K562 (cell line): ENCODE results near the gene FHIT. TPM values are rescaled to one million over a fixed set of nuclear protein-coding genes. Genes with fewer than 3 reads are reported as not detected.
A peak's percentile ranks its signal among the peaks of the same experiment; 100 is the strongest.

Experiments
- ATAC-seq: fragments of 200-7000 bp; cut with Tn5 transposase; 3 replicates; pipeline ENCODE4 v1.9.1; 2020; ENCODE audit warnings: moderate library complexity
- BruUV-seq: library from RNA; stranded (reverse); fragments of 400-500 nt; replicated peaks from 2 replicates; lab custom pipeline; 2021; lab: Mats Ljungman, UMichigan
- CTCF ChIA-PET: fragments of 300-600 bp; formaldehyde crosslinking; extraction: SDS; loops from one replicate; lab custom pipeline; 2021; ENCODE audit warnings: low intra/inter-chr PET ratio; lab: Yijun Ruan, JAX
- POLR2A ChIA-PET: fragments of 300-600, 350-650 bp; sonication (Branson Sonifier 250); formaldehyde crosslinking; extraction: SDS; loops from one replicate; lab custom pipeline; 2021; ENCODE audit warnings: antibody characterized with exemption, inconsistent platforms; lab: Yijun Ruan, JAX
- DNase-seq, 4 experiments: peaks; one replicate each; pipeline versions ENCODE4 v3.0.0 to v3.0.0-alpha.2; 2011 to 2018; ENCODE audit warnings: low spot score in 3 of 4, mixed read lengths in 3 of 4; ENCODE audit errors: extremely low read depth in 1 of 4
- FAIRE-seq: peaks from 2 replicates; lab custom pipeline; 2011; peaks lifted over from hg19 to GRCh38; lab: Jason Lieb, UNC
- H2AFZ ChIP-seq: 2 replicates; pipeline ENCODE4 v1.6.0; 2011; ENCODE audit warnings: low read depth, low read length, control low read depth, inconsistent platforms
- H3K27ac ChIP-seq: fragments of 200-600 bp; 3 replicates; pipeline ENCODE4 v1.8.0; 2011; ENCODE audit warnings: low read depth, mild to moderate bottlenecking, control low read depth, inconsistent platforms, low read length, moderate library complexity, mixed read lengths; ENCODE audit errors: extremely low read depth
- H3K27me3 ChIP-seq, 2 experiments: fragments of 300-600 bp in 1 of 2; 2 replicates in 1 of 2; 3 replicates in 1 of 2; pipeline versions ENCODE4 v1.6.0 to v1.8.0; 2011; ENCODE audit warnings: inconsistent platforms in 2 of 2, low read length in 2 of 2, mild to moderate bottlenecking in 1 of 2, mixed read lengths in 1 of 2, moderate library complexity in 1 of 2; ENCODE audit not compliant: control insufficient read depth in 2 of 2, insufficient read depth in 2 of 2
- H3K36me3 ChIP-seq: fragments of 300-600 bp; 3 replicates; pipeline ENCODE4 v1.8.0; 2011; ENCODE audit warnings: mild to moderate bottlenecking, low read length, inconsistent platforms; ENCODE audit not compliant: control insufficient read depth, insufficient read depth
- H3K4me1 ChIP-seq, 2 experiments: fragments of 200-600 bp in 1 of 2; replicated peaks in 1 of 2; 2 replicates in 1 of 2; 3 replicates in 1 of 2; pipeline versions ENCODE4 v1.5.1 to v1.8.0; 2011; ENCODE audit warnings: inconsistent platforms in 2 of 2, low read length in 2 of 2, mild to moderate bottlenecking in 1 of 2, mixed read lengths in 1 of 2, moderate library complexity in 1 of 2; ENCODE audit not compliant: control insufficient read depth in 2 of 2, insufficient read depth in 2 of 2
- H3K4me2 ChIP-seq: 2 replicates; pipeline ENCODE4 v1.6.1; 2011; ENCODE audit warnings: low read length, control low read depth, inconsistent platforms, mixed read lengths; ENCODE audit not compliant: insufficient read depth
- H3K4me3 ChIP-seq: fragments of 200-600 bp; sonication (generic), shearing (Covaris generic); 2 replicates; pipeline ENCODE4 v1.5.1; 2016; ENCODE audit warnings: control low read depth, inconsistent platforms
- H3K79me2 ChIP-seq: fragments of 200-600 bp; 3 replicates; pipeline ENCODE4 v1.8.0; 2011; ENCODE audit warnings: low read length, inconsistent platforms; ENCODE audit not compliant: control insufficient read depth, insufficient read depth
- H3K9ac ChIP-seq, 2 experiments: 2 replicates each; pipeline versions ENCODE4 v1.6.0 to v1.6.1; 2011; ENCODE audit warnings: low read depth in 2 of 2, low read length in 2 of 2, control low read depth in 1 of 2, inconsistent platforms in 1 of 2, mild to moderate bottlenecking in 1 of 2, mixed read lengths in 1 of 2; ENCODE audit not compliant: insufficient read depth in 1 of 2
- H3K9me1 ChIP-seq: one replicate; pipeline ENCODE4 v1.6.0; 2011; ENCODE audit warnings: inconsistent platforms, mild to moderate bottlenecking, low read length, moderate library complexity; ENCODE audit not compliant: control insufficient read depth, insufficient read depth
- H3K9me3 ChIP-seq: replicated peaks from 2 replicates; pipeline ENCODE4 v1.5.1; 2011; ENCODE audit warnings: low read depth, low read length, inconsistent platforms; ENCODE audit not compliant: control insufficient read depth, insufficient read depth
- H4K20me1 ChIP-seq: replicated peaks from 2 replicates; pipeline ENCODE4 v1.6.1; 2011; ENCODE audit warnings: low read length, inconsistent platforms, mixed read lengths; ENCODE audit not compliant: control insufficient read depth, insufficient read depth
- C11orf30 ChIP-seq: fragments of 450-650 bp; IDR thresholded peaks from 2 replicates; pipeline ENCODE4 v1.6.1; 2016; ENCODE audit warnings: low read depth, mild to moderate bottlenecking
- CTCF ChIP-seq, 3 experiments: IDR thresholded peaks in 2 of 3; conservative IDR thresholded peaks in 1 of 3; 2 replicates each; pipeline ENCODE4 v1.5.1; 2011 to 2012; ENCODE audit warnings: low read length in 3 of 3, mild to moderate bottlenecking in 3 of 3, control low read depth in 2 of 3, improper control_type of control experiment in 1 of 3, inconsistent platforms in 1 of 3, low read depth in 1 of 3, mixed read lengths in 1 of 3, moderate library complexity in 1 of 3; ENCODE audit not compliant: insufficient read depth in 2 of 3
- E2F3 ChIP-seq: fragments of 250-450 bp; sonication (Bioruptor Pico); IDR thresholded peaks from 2 replicates; pipeline ENCODE4 v1.4.0; 2020; ENCODE audit warnings: mild to moderate bottlenecking
- GATAD2A ChIP-seq: fragments of 450-650 bp; IDR thresholded peaks from 2 replicates; pipeline ENCODE4 v1.6.1; 2017
- KHSRP ChIP-seq: fragments of 450-650 bp; IDR thresholded peaks from 2 replicates; pipeline ENCODE4 v1.6.1; 2017
- MBD2 ChIP-seq: sonication (generic); IDR thresholded peaks from 2 replicates; pipeline ENCODE4 v1.6.1; 2016; ENCODE audit warnings: low read depth, borderline replicate concordance
- PREB ChIP-seq: sonication (generic); formaldehyde crosslinking; IDR thresholded peaks from 2 replicates; pipeline ENCODE4 v1.8.1; 2023; ENCODE audit warnings: mild to moderate bottlenecking, missing genetic modification reagents
- SPI1 ChIP-seq: IDR thresholded peaks from 2 replicates; pipeline ENCODE4 v1.6.1; 2011; ENCODE audit warnings: low read depth, low read length, control low read depth, borderline replicate concordance
- TAF1 ChIP-seq: IDR thresholded peaks from 2 replicates; pipeline ENCODE4 v1.6.1; 2011; ENCODE audit warnings: mild to moderate bottlenecking, low read length, moderate library complexity; ENCODE audit not compliant: insufficient read depth, control insufficient read depth, severe bottlenecking; ENCODE audit errors: extremely low read depth
- XRCC4 ChIP-seq: IDR thresholded peaks from one replicate; pipeline ENCODE4 v1.6.1; 2011; ENCODE audit not compliant: insufficient read depth, insufficient read length; ENCODE audit errors: extremely low read depth
- ZNF274 ChIP-seq: IDR thresholded peaks from 2 replicates; pipeline ENCODE4 v1.6.1; 2011; ENCODE audit warnings: low read depth, mild to moderate bottlenecking, low read length, moderate library complexity, borderline replicate concordance
- ZNF57 ChIP-seq: fragments of 450-650 bp; formaldehyde crosslinking; IDR thresholded peaks from 2 replicates; pipeline ENCODE4 v1.4.0; 2020; ENCODE audit warnings: mild to moderate bottlenecking, moderate library complexity
- WGBS: fragments of 100-300 bp; shearing (Covaris generic); methylation state at CpG from one replicate; pipeline ENCODE4 v1.1.6; 2016; ENCODE audit warnings: low coverage, mixed read lengths; ENCODE audit not compliant: insufficient coverage; ENCODE audit errors: missing lambda C conversion rate; 5-methylcytosine and 5-hydroxymethylcytosine counted together
- in situ Hi-C: fragments of 300-500 bp; cut with MboI; formaldehyde crosslinking; loops from 4 replicates; pipeline ENCODE4 v1.15.0; 2018; ENCODE audit warnings: inconsistent platforms, mixed read lengths
- intact Hi-C: fragments of 100-400 bp; cut with micrococcal nuclease; formaldehyde crosslinking; loops from 2 replicates; pipeline ENCODE4 v1.14.2; 2022
- polyA plus RNA-seq, 8 experiments: library from polyadenylated mRNA; depleted of rRNA in 4 of 8; stranded (reverse) in 5 of 8; unstranded in 3 of 8; fragments of >200 nt; fragmentation: Nextera tagmentation in 2 of 8; fragmentation: Illumina TruSeq in 1 of 8; extraction: Ambion mirVana in 2 of 8; extraction: Trizol in 1 of 8; gene quantifications; 2 replicates each; pipeline versions ENCODE4 v1.2.1 to v1.2.3, GENCODE V29; 2011 to 2014; ENCODE audit warnings: inconsistent platforms in 1 of 8, missing spikeins in 1 of 8
- total RNA-seq, 7 experiments: library from RNA; depleted of rRNA in 6 of 7; stranded (reverse); fragments of >200 nt in 6 of 7; fragmentation: Illumina TruSeq in 2 of 7; extraction: Trizol in 2 of 7; gene quantifications; 2 replicates each; pipeline versions ENCODE4 v1.2.1 to v1.2.3, GENCODE V29; 2011 to 2021; ENCODE audit warnings: low replicate concordance in 1 of 7
- TF ChIP-seq, protein P1 (sequence below): fragments of 450-650 bp; IDR thresholded peaks from 2 replicates; pipeline ENCODE4 v1.6.1; 2016; ENCODE audit warnings: low read depth

Gene FHIT
- total and polyA plus RNA-seq, 9 of the 15 experiments (the other 6 are each of a cell fraction or from before 2014, with no cell fraction given), result 1.7 to 9.1 (median 4.3) TPM

DNA sequence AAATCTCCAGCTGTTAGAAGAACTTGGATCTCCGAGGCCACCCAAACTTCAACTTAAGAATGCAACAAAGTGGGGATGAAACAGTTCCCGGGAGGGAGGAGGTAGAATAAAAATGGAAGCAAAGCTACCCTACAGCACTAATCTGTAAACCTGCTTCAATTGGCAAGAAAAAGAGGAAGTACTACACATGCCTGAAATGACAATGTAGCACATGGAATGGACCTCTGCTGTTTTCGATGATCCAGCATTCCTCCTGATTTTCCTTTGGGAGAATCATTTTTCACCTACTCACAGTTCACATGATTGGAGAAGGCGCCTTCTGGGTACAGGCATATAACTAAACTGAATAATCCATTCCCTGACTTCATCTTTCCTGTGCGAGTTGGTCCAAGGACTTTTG is 1081.5 kb downstream of the FHIT start:
- ATAC-seq (no peak), FAIRE-seq (no peak), DNase-seq (no peak)
- Histone ChIP-seq H4K20me1 (no peaks in the 10 kb centered on the region), H3K9me3 (no peaks in the 10 kb centered on the region), H3K36me3 (no peaks in the 10 kb centered on the region), H3K4me2 (no peak overlapping the region), H3K79me2 (no peaks in the 10 kb centered on the region), H3K9me1 (no peaks in the 10 kb centered on the region), H3K4me3 (no peak overlapping the region), H3K27ac (no peak overlapping the region), H3K9ac (no peak overlapping the region), H3K27me3 (no peaks in the 10 kb centered on the region), H2AFZ (no peak overlapping the region), H3K4me1 (no peaks in the 10 kb centered on the region; a peak in 1 of 5 replicates)
- ChIA-PET CTCF (no interaction called here), POLR2A (interaction anchor here (0.6 kb wide), 1 partner anchor 16 kb away, joined by 3 read pairs; no protein-coding TSS in a partner anchor)
- WGBS, result 72% methylated on average over 4 of the region's 5 CpGs
- intact Hi-C loops, result no loop called here
- no TSS peak for BruUV-seq
- in situ Hi-C loops, result no loop called here
- TF ChIP-seq KHSRP, result no peak
- no peak for TF ChIP-seq GATAD2A
- TF ChIP-seq XRCC4, result no peak
- TF ChIP-seq ZNF274, result no peak
- TF ChIP-seq, protein P1, sequence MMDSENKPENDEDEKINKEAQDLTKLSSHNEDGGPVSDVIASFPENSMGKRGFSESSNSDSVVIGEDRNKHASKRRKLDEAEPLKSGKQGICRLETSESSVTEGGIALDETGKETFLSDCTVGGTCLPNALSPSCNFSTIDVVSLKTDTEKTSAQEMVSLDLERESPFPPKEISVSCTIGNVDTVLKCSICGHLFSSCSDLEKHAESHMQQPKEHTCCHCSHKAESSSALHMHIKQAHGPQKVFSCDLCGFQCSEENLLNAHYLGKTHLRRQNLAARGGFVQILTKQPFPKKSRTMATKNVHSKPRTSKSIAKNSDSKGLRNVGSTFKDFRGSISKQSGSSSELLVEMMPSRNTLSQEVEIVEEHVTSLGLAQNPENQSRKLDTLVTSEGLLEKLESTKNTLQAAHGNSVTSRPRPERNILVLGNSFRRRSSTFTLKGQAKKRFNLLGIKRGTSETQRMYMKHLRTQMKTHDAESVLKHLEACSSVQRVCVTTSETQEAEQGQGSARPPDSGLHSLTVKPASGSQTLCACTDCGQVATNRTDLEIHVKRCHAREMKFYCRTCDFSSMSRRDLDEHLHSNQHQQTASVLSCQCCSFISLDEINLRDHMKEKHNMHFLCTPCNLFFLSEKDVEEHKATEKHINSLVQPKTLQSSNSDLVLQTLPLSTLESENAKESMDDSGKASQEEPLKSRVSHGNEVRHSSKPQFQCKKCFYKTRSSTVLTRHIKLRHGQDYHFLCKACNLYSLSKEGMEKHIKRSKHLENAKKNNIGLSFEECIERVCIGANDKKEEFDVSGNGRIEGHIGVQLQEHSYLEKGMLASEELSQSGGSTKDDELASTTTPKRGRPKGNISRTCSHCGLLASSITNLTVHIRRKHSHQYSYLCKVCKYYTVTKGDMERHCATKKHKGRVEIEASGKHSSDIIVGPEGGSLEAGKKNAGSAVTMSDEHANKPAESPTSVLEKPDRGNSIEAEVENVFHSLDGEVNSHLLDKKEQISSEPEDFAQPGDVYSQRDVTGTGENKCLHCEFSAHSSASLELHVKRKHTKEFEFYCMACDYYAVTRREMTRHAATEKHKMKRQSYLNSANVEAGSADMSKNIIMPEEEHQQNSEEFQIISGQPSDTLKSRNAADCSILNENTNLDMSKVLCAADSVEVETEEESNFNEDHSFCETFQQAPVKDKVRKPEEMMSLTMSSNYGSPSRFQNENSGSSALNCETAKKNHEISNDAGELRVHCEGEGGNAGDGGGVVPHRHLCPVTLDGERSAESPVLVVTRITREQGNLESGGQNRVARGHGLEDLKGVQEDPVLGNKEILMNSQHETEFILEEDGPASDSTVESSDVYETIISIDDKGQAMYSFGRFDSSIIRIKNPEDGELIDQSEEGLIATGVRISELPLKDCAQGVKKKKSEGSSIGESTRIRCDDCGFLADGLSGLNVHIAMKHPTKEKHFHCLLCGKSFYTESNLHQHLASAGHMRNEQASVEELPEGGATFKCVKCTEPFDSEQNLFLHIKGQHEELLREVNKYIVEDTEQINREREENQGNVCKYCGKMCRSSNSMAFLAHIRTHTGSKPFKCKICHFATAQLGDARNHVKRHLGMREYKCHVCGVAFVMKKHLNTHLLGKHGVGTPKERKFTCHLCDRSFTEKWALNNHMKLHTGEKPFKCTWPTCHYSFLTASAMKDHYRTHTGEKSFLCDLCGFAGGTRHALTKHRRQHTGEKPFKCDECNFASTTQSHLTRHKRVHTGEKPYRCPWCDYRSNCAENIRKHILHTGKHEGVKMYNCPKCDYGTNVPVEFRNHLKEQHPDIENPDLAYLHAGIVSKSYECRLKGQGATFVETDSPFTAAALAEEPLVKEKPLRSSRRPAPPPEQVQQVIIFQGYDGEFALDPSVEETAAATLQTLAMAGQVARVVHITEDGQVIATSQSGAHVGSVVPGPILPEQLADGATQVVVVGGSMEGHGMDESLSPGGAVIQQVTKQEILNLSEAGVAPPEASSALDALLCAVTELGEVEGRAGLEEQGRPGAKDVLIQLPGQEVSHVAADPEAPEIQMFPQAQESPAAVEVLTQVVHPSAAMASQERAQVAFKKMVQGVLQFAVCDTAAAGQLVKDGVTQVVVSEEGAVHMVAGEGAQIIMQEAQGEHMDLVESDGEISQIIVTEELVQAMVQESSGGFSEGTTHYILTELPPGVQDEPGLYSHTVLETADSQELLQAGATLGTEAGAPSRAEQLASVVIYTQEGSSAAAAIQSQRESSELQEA, result no peak
- TF ChIP-seq C11orf30, result 0 out of 2 replicates have a peak, but pooled peaks have one; percentile 10
- TF ChIP-seq MBD2, result no peak
- no peak for TF ChIP-seq ZNF57 (CRISPR knock-in tag)
- no peak for TF ChIP-seq PREB (CRISPR knock-in tag)
- peak; percentile 69 for TF ChIP-seq SPI1
- no peak for TF ChIP-seq TAF1
- TF ChIP-seq CTCF (IDR thresholded peaks at IDR 0.05 in 2 of 3, conservative IDR thresholded peaks at IDR 0.05 in 1 of 3; ENCODE audit: insufficient read depth in 2 of 3, low read depth in 1 of 3, low read length in 3 of 3), result no peak
- no peak for TF ChIP-seq E2F3 (CRISPR knock-in tag)
